Liver (tissue), 9 donors: ENCODE measurements around the gene SHC3. TPM values are rescaled to one million over a fixed set of nuclear protein-coding genes. Genes with fewer than 3 reads are reported as not detected.

Experiments
- DNase-seq: peaks from one replicate; pipeline ENCODE4 v3.0.0-alpha.2; 2017; ENCODE audit warnings: low spot score
- H3K27ac ChIP-seq, 2 donors: one replicate each; pipeline ENCODE4 v1.7.0; 2013; ENCODE audit warnings: inconsistent platforms in 2 of 2, low read length in 2 of 2, control low read depth in 1 of 2, low read depth in 1 of 2, mild to moderate bottlenecking in 1 of 2
- H3K27me3 ChIP-seq, 4 donors: one replicate each; pipeline versions ENCODE4 v1.6.1 to v1.7.0; 2013; ENCODE audit warnings: low read length in 3 of 4, inconsistent platforms in 1 of 4, mild to moderate bottlenecking in 1 of 4, moderate library complexity in 1 of 4; ENCODE audit not compliant: control insufficient read depth in 4 of 4, insufficient read depth in 4 of 4
- H3K36me3 ChIP-seq, 4 donors: one replicate each; pipeline versions ENCODE4 v1.6.1 to v1.7.0; 2013; ENCODE audit warnings: low read length in 3 of 4, mild to moderate bottlenecking in 3 of 4, low read depth in 1 of 4, moderate library complexity in 1 of 4; ENCODE audit not compliant: control insufficient read depth in 4 of 4, insufficient read depth in 3 of 4
- H3K4me1 ChIP-seq, 4 donors: one replicate each; pipeline versions ENCODE4 v1.6.1 to v1.7.0; 2013; ENCODE audit warnings: low read length in 3 of 4, mild to moderate bottlenecking in 3 of 4, moderate library complexity in 1 of 4; ENCODE audit not compliant: control insufficient read depth in 4 of 4, insufficient read depth in 4 of 4
- H3K4me3 ChIP-seq, 3 donors: one replicate each; pipeline versions ENCODE4 v1.6.1 to v1.7.0; 2013; ENCODE audit warnings: low read length in 3 of 3, control low read depth in 1 of 3, low read depth in 1 of 3, mild to moderate bottlenecking in 1 of 3
- H3K9ac ChIP-seq, 2 donors: one replicate each; pipeline ENCODE4 v1.7.0; 2013; ENCODE audit warnings: low read length in 2 of 2, mild to moderate bottlenecking in 2 of 2, moderate library complexity in 2 of 2, control low read depth in 1 of 2, low read depth in 1 of 2
- H3K9me3 ChIP-seq, 4 donors: one replicate each; pipeline versions ENCODE4 v1.6.1 to v1.7.0; 2013; ENCODE audit warnings: low read length in 3 of 4; ENCODE audit not compliant: control insufficient read depth in 4 of 4
- EGR1 ChIP-seq, 2 donors: IDR thresholded peaks; 2 replicates each; pipeline ENCODE4 v1.6.1; 2016 to 2018; ENCODE audit warnings: antibody characterized with exemption in 2 of 2, low read depth in 2 of 2
- FOXA1 ChIP-seq: IDR thresholded peaks from 2 replicates; pipeline ENCODE4 v1.6.1; 2016; ENCODE audit warnings: antibody characterized with exemption
- FOXA2 ChIP-seq: IDR thresholded peaks from 2 replicates; pipeline ENCODE4 v1.6.1; 2016; ENCODE audit warnings: antibody characterized with exemption
- HNF4A ChIP-seq, 2 donors: conservative IDR thresholded peaks; 2 replicates each; pipeline ENCODE4 v1.6.1; 2016; ENCODE audit warnings: antibody characterized with exemption in 2 of 2, mild to moderate bottlenecking in 2 of 2
- JUND ChIP-seq, 2 donors: IDR thresholded peaks; 2 replicates each; pipeline ENCODE4 v1.6.1; 2016; ENCODE audit warnings: antibody characterized with exemption in 2 of 2
- MAX ChIP-seq: IDR thresholded peaks from 2 replicates; pipeline ENCODE4 v1.6.1; 2016; ENCODE audit warnings: antibody characterized with exemption
- NR2F2 ChIP-seq: IDR thresholded peaks from 2 replicates; pipeline ENCODE4 v1.6.1; 2016; ENCODE audit warnings: antibody characterized with exemption
- RAD21 ChIP-seq, 2 donors: IDR thresholded peaks; 2 replicates each; pipeline ENCODE4 v1.6.1; 2016; ENCODE audit warnings: antibody characterized with exemption in 2 of 2, mild to moderate bottlenecking in 2 of 2
- RXRA ChIP-seq, 2 donors: IDR thresholded peaks; 2 replicates each; pipeline ENCODE4 v1.6.1; 2017 to 2018; ENCODE audit warnings: antibody characterized with exemption in 2 of 2, mild to moderate bottlenecking in 1 of 2
- TAF1 ChIP-seq: conservative IDR thresholded peaks from 2 replicates; pipeline ENCODE4 v1.6.1; 2016; ENCODE audit warnings: antibody characterized with exemption, mild to moderate bottlenecking
- WGBS: extraction: QIAGEN DNeasy Blood & Tissue Kit; methylation state at CpG from one replicate; pipeline ENCODE4 v1.1.7; 2013; 5-methylcytosine and 5-hydroxymethylcytosine counted together
- polyA plus RNA-seq, 2 donors: library from polyadenylated mRNA; stranded (reverse) in 1 of 2; unstranded in 1 of 2; fragments of 200-250 nt in 1 of 2; fragments of >200 nt in 1 of 2; fragmentation: Nextera tagmentation in 1 of 2; extraction: Ambion mirVana in 1 of 2; gene quantifications; one replicate each; pipeline versions ENCODE4 v1.2.1 to v1.2.3, GENCODE V29; 2013 to 2015
- total RNA-seq, 2 donors: library from RNA; depleted of rRNA; stranded (reverse); fragments of >200 nt; gene quantifications; one replicate each; pipeline ENCODE4 v1.2.3, GENCODE V29; 2014
- TF ChIP-seq, protein P1 (sequence below): IDR thresholded peaks from 2 replicates; pipeline ENCODE4 v1.6.1; 2016; ENCODE audit warnings: antibody characterized with exemption, mild to moderate bottlenecking
- TF ChIP-seq, protein P2 (sequence below): fragments of 150-350 bp; IDR thresholded peaks from 2 replicates; pipeline ENCODE4 v1.5.1; 2017; ENCODE audit warnings: improper control_type of control experiment, low read depth, low read length; ENCODE audit not compliant: missing input control
- TF ChIP-seq, protein P3 (sequence below): IDR thresholded peaks from 2 replicates; pipeline ENCODE4 v1.6.1; 2016; ENCODE audit warnings: antibody characterized with exemption
- donor health status: healthy.
- donor health status: healthy.
- donor health status: healthy.
- donor health status: healthy.
- donor health status: healthy.

Gene SHC3
- total and polyA plus RNA-seq, 4 donors, result 0.03 to 0.08 (median 0.04) TPM

DNA sequence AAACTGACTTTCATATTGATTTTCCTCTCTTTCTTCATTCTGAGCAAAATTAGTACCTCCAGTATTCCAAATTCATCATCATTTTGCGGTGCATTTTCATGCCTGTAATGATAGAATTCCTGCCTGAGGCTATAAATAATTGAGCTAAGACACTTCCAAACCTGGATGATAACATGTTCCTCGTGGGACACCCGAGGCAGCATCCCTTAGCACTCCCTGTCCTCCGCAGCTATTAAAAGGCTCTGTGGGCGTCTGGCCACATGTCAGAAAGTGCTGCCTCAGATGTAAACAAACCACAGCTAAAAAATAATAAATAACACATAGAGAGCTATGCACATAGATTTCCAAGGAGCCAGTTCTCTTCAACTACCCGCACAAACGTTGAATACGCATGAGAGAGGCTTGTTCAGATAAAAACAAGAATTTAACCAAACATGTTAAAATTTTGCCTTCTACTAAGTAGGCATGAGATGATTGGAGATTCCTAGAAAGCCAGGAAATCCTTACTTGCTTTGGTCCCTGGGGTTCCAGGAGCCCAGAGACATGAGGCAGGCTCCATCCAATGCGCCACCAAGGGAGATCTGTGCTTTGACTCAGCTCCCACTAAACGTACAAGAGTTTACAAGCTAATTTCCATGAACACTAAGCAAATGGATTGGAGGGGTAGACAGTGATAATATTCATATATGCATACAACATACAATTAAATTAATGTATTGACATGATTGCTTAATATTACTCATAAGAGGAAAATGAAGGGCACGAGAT lies 82.7 kb downstream of the SHC3 start:
- Histone ChIP-seq H3K27ac (no peak overlapping the region), H3K9me3 (no peaks in the 10 kb centered on the region), H3K27me3 (no peaks in the 10 kb centered on the region), H3K36me3 (no peaks in the 10 kb centered on the region), H3K4me1 (no peaks in the 10 kb centered on the region), H3K4me3 (no peak overlapping the region), H3K9ac (no peak overlapping the region)
- TF ChIP-seq FOXA2 (no peak), NR2F2 (no peak), RAD21 (IDR thresholded peaks at IDR 0.05) (no peak), FOXA1 (no peak), EGR1 (IDR thresholded peaks at IDR 0.05; ENCODE audit: low read depth in 2 of 2) (no peak), HNF4A (conservative IDR thresholded peaks at IDR 0.05) (no peak), MAX (no peak), TAF1 (no peak), JUND (IDR thresholded peaks at IDR 0.05) (no peak)
- TF ChIP-seq, protein P1, sequence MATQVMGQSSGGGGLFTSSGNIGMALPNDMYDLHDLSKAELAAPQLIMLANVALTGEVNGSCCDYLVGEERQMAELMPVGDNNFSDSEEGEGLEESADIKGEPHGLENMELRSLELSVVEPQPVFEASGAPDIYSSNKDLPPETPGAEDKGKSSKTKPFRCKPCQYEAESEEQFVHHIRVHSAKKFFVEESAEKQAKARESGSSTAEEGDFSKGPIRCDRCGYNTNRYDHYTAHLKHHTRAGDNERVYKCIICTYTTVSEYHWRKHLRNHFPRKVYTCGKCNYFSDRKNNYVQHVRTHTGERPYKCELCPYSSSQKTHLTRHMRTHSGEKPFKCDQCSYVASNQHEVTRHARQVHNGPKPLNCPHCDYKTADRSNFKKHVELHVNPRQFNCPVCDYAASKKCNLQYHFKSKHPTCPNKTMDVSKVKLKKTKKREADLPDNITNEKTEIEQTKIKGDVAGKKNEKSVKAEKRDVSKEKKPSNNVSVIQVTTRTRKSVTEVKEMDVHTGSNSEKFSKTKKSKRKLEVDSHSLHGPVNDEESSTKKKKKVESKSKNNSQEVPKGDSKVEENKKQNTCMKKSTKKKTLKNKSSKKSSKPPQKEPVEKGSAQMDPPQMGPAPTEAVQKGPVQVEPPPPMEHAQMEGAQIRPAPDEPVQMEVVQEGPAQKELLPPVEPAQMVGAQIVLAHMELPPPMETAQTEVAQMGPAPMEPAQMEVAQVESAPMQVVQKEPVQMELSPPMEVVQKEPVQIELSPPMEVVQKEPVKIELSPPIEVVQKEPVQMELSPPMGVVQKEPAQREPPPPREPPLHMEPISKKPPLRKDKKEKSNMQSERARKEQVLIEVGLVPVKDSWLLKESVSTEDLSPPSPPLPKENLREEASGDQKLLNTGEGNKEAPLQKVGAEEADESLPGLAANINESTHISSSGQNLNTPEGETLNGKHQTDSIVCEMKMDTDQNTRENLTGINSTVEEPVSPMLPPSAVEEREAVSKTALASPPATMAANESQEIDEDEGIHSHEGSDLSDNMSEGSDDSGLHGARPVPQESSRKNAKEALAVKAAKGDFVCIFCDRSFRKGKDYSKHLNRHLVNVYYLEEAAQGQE, result no peak
- TF ChIP-seq, protein P2, sequence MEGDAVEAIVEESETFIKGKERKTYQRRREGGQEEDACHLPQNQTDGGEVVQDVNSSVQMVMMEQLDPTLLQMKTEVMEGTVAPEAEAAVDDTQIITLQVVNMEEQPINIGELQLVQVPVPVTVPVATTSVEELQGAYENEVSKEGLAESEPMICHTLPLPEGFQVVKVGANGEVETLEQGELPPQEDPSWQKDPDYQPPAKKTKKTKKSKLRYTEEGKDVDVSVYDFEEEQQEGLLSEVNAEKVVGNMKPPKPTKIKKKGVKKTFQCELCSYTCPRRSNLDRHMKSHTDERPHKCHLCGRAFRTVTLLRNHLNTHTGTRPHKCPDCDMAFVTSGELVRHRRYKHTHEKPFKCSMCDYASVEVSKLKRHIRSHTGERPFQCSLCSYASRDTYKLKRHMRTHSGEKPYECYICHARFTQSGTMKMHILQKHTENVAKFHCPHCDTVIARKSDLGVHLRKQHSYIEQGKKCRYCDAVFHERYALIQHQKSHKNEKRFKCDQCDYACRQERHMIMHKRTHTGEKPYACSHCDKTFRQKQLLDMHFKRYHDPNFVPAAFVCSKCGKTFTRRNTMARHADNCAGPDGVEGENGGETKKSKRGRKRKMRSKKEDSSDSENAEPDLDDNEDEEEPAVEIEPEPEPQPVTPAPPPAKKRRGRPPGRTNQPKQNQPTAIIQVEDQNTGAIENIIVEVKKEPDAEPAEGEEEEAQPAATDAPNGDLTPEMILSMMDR, result no peak
- WGBS, result 76% methylated on average over 11 of the region's 11 CpGs
- DNase-seq, result no peak

DNA sequence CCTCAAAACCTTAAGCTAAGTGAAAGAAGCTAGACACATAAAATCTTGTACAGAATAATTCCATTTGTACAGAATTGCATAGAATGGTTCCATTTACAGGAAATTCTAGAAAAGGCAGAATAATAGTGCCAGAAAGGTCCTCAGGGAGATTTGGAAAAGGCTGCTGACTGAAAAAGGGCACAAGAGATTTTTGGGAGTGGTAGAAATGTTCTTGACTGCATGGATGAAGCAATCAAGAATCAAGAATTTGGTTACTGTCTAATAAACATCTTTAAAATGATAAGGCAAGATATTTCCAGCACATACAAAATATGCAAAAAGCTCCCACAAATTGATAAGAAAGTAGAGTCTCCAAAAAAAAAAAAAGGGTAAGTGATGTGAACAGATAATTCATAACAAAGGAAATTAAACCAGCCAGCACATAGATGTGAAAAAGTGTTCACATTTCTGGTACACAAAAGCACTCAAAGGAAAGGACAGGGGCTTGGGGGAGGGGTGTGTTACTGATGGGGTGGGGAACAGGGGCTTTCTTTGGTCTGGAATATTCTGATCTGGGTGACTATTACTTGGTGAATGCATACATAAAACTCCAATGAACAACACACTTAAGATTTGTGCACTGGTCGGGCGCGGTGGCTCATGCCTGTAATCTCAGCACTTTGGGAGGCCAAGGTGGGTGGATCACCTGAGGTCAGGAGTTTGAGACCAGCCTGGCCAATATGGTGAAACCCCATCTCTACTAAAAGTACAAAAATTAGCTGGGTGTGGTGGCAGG lies 85.2 kb downstream of the SHC3 start:
- H3K4me3 ChIP-seq, result no peak overlapping the region
- TF ChIP-seq RXRA (IDR thresholded peaks at IDR 0.05) (no peak), TAF1 (no peak), EGR1 (IDR thresholded peaks at IDR 0.05; ENCODE audit: low read depth in 2 of 2) (no peak), JUND (IDR thresholded peaks at IDR 0.05) (no peak)
- TF ChIP-seq, protein P3, sequence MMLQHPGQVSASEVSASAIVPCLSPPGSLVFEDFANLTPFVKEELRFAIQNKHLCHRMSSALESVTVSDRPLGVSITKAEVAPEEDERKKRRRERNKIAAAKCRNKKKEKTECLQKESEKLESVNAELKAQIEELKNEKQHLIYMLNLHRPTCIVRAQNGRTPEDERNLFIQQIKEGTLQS, result no peak
- WGBS, result 98% methylated on average over 3 of the region's 3 CpGs

More for the DNA sequence above, 85.2 kb downstream of the SHC3 start:
- Histone ChIP-seq H3K36me3 (no peaks in the 10 kb centered on the region), H3K27me3 (no peaks in the 10 kb centered on the region), H3K27ac (no peak overlapping the region), H3K9me3 (no peaks in the 10 kb centered on the region), H3K4me1 (no peaks in the 10 kb centered on the region), H3K9ac (no peak overlapping the region)
- no peak for DNase-seq
